Heart left ventricle (tissue), 16 donors: ENCODE results near the gene CPO. TPM values are rescaled to one million over a fixed set of nuclear protein-coding genes. Genes with fewer than 3 reads are reported as not detected.

Source experiments
- ATAC-seq, 4 donors: fragments of 200-7000 bp; cut with Tn5 transposase; one replicate each; pipeline ENCODE4 v1.9.1; 2020 to 2022; ENCODE audit warnings: moderate library complexity in 4 of 4, mild to moderate bottlenecking in 3 of 4, moderate number of reproducible peaks in 1 of 4
- DNase-seq, 5 donors: peaks; one replicate each; pipeline ENCODE4 v3.0.0-alpha.2; 2020
- H3K27ac ChIP-seq, 12 donors: fragments of 200-600 bp; sonication (generic) in 4 of 12; one replicate each; pipeline versions ENCODE4 v1.5.0 to v1.8.0; 2016 to 2022; ENCODE audit warnings: mild to moderate bottlenecking in 2 of 12
- H3K27me3 ChIP-seq, 9 donors: fragments of 200-600 bp; sonication (generic) in 2 of 9; one replicate each; pipeline versions ENCODE4 v1.5.1 to v1.8.0; 2016 to 2022; ENCODE audit warnings: mild to moderate bottlenecking in 3 of 9
- H3K36me3 ChIP-seq, 9 donors: fragments of 200-600 bp; sonication (generic) in 2 of 9; one replicate each; pipeline versions ENCODE4 v1.5.0 to v1.8.0; 2018 to 2022; ENCODE audit warnings: mild to moderate bottlenecking in 2 of 9
- H3K4me1 ChIP-seq, 12 donors: fragments of 200-600 bp; sonication (generic) in 4 of 12; one replicate each; pipeline versions ENCODE4 v1.5.0 to v1.8.0; 2016 to 2022; ENCODE audit warnings: mild to moderate bottlenecking in 3 of 12
- H3K4me3 ChIP-seq, 12 donors: fragments of 200-600 bp; sonication (generic) in 4 of 12; one replicate each; pipeline versions ENCODE4 v1.5.0 to v1.8.0; 2017 to 2022; ENCODE audit warnings: mild to moderate bottlenecking in 9 of 12, moderate library complexity in 4 of 12
- H3K9me3 ChIP-seq, 12 donors: fragments of 200-600 bp; sonication (generic) in 4 of 12; one replicate each; pipeline versions ENCODE4 v1.5.0 to v1.8.0; 2016 to 2022; ENCODE audit warnings: mild to moderate bottlenecking in 1 of 12
- CTCF ChIP-seq, 12 donors: fragments of 200-600 bp; sonication (generic) in 4 of 12; IDR thresholded peaks; one replicate each; pipeline versions ENCODE4 v1.5.0 to v1.8.0; 2018 to 2022; ENCODE audit warnings: antibody characterized with exemption in 12 of 12, mild to moderate bottlenecking in 5 of 12
- POLR2A ChIP-seq, 2 donors: fragments of 450-650 bp; IDR thresholded peaks; one replicate each; pipeline ENCODE4 v1.6.1; 2017; ENCODE audit warnings: antibody characterized with exemption in 2 of 2, mild to moderate bottlenecking in 2 of 2, moderate library complexity in 2 of 2
- WGBS, 4 donors: extraction: QIAGEN DNeasy Blood & Tissue Kit in 2 of 4; methylation state at CpG; one replicate each; pipeline versions ENCODE4 v1.1.5 to v1.1.7; 2013 to 2018; 5-methylcytosine and 5-hydroxymethylcytosine counted together
- intact Hi-C, 10 donors: fragments of 100-400 bp; cut with DNase I; formaldehyde crosslinking; loops; one replicate each; pipeline versions ENCODE4 v1.11.1 to v1.14.2; 2022
- long read RNA-seq, 3 donors: library from polyadenylated mRNA; unstranded; transcript quantifications; one replicate each; pipeline ENCODE4 v2.0.0, GENCODE V29; 2020 to 2021
- polyA plus RNA-seq, 2 donors: library from polyadenylated mRNA; stranded (reverse); fragments of 200-250 nt; gene quantifications; one replicate each; pipeline ENCODE4 v1.2.3, GENCODE V29; 2013
- total RNA-seq, 9 donors: library from RNA; depleted of rRNA in 2 of 9; stranded (reverse); fragments of >200 nt in 2 of 9; fragmentation: NEBNext Ultra II Directional in 3 of 9; extraction: Animal tissue kit (Norgen Biotek cat#: 25700) in 3 of 9; gene quantifications; one replicate each; pipeline versions ENCODE4 v1.1.0 to v1.2.4, GENCODE V29; 2016 to 2023
- donor health status: ischemic (EF 13 %, LVEDD 7.1; RV severe dilation, severe dysfunction).
- donor health status: healthy with polysubstance abuse.
- donor health status: DM: no; HTN: yes; CAD: no.
- donor health status: DM: no; HTN: no; CAD: no.
- donor health status: ischemic (EF 25% LVEDD 6.9; RV normal size, moderate dysfunction).
- donor health status: ischemic (EF 25% LVEDD 5.7; RV mildly dilated, moderate dysfunction).
- donor health status: healthy.
- donor health status: DM: yes; HTN: yes; CAD: no.
- donor health status: ischemic (EF 35%, LVEDD 5.7; RV mildly dilated, moderate dysfunction).
- donor health status: nonischemic (EF 11% LVEDD 7.7; RV severe dilation, severe dysfunction).
- donor health status: DM: yes; HTN: yes; CAD: no.
- donor health status: PGD.
- donor health status: ischemic (EF 29% LVEDD 5.4; RV normal size, mild dysfunction).
- donor health status: nonischemic (EF 23%, LVEDD 6.1; RV moderate dilation, normal function).

Gene CPO, protein sequence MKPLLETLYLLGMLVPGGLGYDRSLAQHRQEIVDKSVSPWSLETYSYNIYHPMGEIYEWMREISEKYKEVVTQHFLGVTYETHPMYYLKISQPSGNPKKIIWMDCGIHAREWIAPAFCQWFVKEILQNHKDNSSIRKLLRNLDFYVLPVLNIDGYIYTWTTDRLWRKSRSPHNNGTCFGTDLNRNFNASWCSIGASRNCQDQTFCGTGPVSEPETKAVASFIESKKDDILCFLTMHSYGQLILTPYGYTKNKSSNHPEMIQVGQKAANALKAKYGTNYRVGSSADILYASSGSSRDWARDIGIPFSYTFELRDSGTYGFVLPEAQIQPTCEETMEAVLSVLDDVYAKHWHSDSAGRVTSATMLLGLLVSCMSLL
- total RNA-seq (under 1 TPM in 4 of 9 donors, not detected in 5; 0.24 to 0.67 (median 0.41) TPM), polyA plus RNA-seq (under 1 TPM; 0.10 to 0.30 TPM)
- long read RNA-seq, donor 1, result 0 reads
- long read RNA-seq, donor 2, result 0 reads
- long read RNA-seq, donor 3, result 0 reads

GRCh38 chr2:206939340-206939739, at the start of gene CPO:
CPO (plus strand) TSS chr2:206939518; CDS start chr2:206939600, 82 bp downstream.
- TF ChIP-seq CTCF (IDR thresholded peaks at IDR 0.05), result no peak
- TF ChIP-seq POLR2A (IDR thresholded peaks at IDR 0.05), result no peak
- 68 to 79% (median 69%) methylated on average over 2 of the region's 2 CpGs for WGBS, 4 donors
- DNase-seq (no peak), ATAC-seq (no peak)
- intact Hi-C loops, result no loop called here
- no peaks in the 10 kb centered on the region for H3K36me3 ChIP-seq
- no peak within 1 kb of the TSS for H3K27ac ChIP-seq
- H3K4me3 ChIP-seq, result no peak within 1 kb of the TSS
- H3K9me3 ChIP-seq, result no peaks in the 10 kb centered on the region
- peaks cover 0 to 13% (median 0%) of the 10 kb centered on the region in 12 donors for H3K4me1 ChIP-seq
- no peaks in the 10 kb centered on the region for H3K27me3 ChIP-seq

- Histone ChIP-seq H3K9me3 (no peaks in the 10 kb centered on the region), H3K36me3 (no peaks in the 10 kb centered on the region), H3K4me1 (no peaks in the 10 kb centered on the region), H3K4me3 (no peak overlapping the region), H3K27ac (no peak overlapping the region), H3K27me3 (no peaks in the 10 kb centered on the region)
- no peak for TF ChIP-seq CTCF (IDR thresholded peaks at IDR 0.05)
- no peak for TF ChIP-seq POLR2A (IDR thresholded peaks at IDR 0.05)
- 61 to 76% (median 69%) methylated on average over 2 of the region's 2 CpGs for WGBS, 4 donors
- DNase-seq, result no peak
- no peak for ATAC-seq
- intact Hi-C loops, result no loop called here
These were observed 49.1 kb upstream of the CPO start for GRCh38 chr2:206890179-206890578.

DNA sequence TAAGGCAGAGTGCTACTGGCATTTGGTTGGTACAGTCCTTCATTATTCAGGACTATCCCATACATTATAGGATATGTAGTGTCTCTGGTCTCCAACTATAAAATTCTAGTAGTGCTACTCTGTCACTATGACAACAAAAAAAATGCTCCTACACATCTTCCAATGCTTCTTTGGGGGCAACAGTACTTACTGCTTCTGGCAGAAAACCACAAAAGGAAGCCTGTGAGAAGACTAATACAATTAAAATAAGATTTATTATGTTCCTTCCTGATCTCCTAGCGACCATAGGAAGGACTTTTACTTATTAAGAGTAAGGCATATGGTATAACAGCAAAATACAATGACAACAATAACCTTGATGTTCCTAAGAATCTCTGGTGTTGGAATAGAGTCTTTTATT, 48.4 kb upstream of the CPO start:
- H3K27me3 ChIP-seq, result no peaks in the 10 kb centered on the region
- H3K36me3 ChIP-seq, result no peaks in the 10 kb centered on the region
- ATAC-seq (no peak), DNase-seq (no peak)
- H3K9me3 ChIP-seq, result no peaks in the 10 kb centered on the region
- intact Hi-C loops, result no loop called here
- no peak overlapping the region for H3K27ac ChIP-seq
- TF ChIP-seq POLR2A (IDR thresholded peaks at IDR 0.05) (no peak), CTCF (IDR thresholded peaks at IDR 0.05) (no peak)
- H3K4me3 ChIP-seq, result no peak overlapping the region
- H3K4me1 ChIP-seq, result no peaks in the 10 kb centered on the region
- WGBS, 4 donors, result 31 to 58% (median 52%) methylated on average over 1 of the region's 1 CpG

DNA sequence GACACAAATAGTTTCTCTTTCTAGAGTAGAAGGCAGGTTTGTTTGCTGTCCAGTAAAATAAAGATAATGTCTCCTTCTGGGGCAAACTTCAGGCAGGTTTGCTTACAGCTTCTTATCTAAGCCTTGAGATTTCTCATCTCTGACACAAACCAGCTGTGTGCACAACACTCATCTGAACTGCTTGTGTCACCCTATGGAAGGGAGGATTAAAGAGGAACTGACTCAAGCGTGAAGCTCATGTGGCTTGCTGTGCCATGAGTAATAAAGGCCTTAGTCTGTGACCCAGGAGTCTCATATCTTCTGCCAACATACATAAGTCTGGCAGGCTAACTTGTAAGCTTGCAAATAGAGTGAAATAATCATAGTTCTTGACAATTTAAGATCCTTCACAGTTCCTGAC, 24.2 kb upstream of the CPO start:
- Histone ChIP-seq H3K4me3 (no peak overlapping the region), H3K27me3 (no peaks in the 10 kb centered on the region), H3K27ac (no peak overlapping the region), H3K9me3 (no peaks in the 10 kb centered on the region), H3K36me3 (no peaks in the 10 kb centered on the region), H3K4me1 (no peaks in the 10 kb centered on the region)
- no peak for TF ChIP-seq POLR2A (IDR thresholded peaks at IDR 0.05)
- no peak for TF ChIP-seq CTCF (IDR thresholded peaks at IDR 0.05)
- no peak for DNase-seq
- intact Hi-C loops, result no loop called here
- peak in 1 of 4 donors; percentile 42 for ATAC-seq
- WGBS, 4 donors, result 0 to 47% (median 22%) methylated on average over 1 of the region's 1 CpG
